NCI-H2196 treated with DMSO at 0.1 percent for 48 hours (cell line): Measurements from ENCODE around the gene OXNAD1.

Source experiments
- DNase-seq: peaks from one replicate; lab custom pipeline; 2025; ENCODE audit not compliant: unreplicated experiment; lab: John Stamatoyannopoulos, UW

OXNAD1 gene

GRCh38 chr3:16277471-16277870 is 12.5 kb downstream of the OXNAD1 start:
- no peak for DNase-seq

- DNase-seq = no peak
Measured at GRCh38 chr3:16279010-16279801, 14.2 kb downstream of the OXNAD1 start.

- no peak for DNase-seq
Measured at GRCh38 chr3:16280671-16281070, 15.7 kb downstream of the OXNAD1 start.

- DNase-seq = no peak
Measured at GRCh38 chr3:16284633-16285032, 19.6 kb downstream of the OXNAD1 start.

GRCh38 chr3:16286161-16286560 is 21.1 kb downstream of the OXNAD1 start:
- no peak for DNase-seq

- DNase-seq = no peak
Measured at GRCh38 chr3:16286751-16287543, 21.9 kb downstream of the OXNAD1 start.

- DNase-seq = no peak
Measured at GRCh38 chr3:16288664-16289063, 23.7 kb downstream of the OXNAD1 start.

- no peak for DNase-seq
Measured at GRCh38 chr3:16289144-16289889, 24.3 kb downstream of the OXNAD1 start.

GRCh38 chr3:16290007-16290826 is 25.2 kb downstream of the OXNAD1 start:
- DNase-seq = no peak

- DNase-seq = no peak
Measured at GRCh38 chr3:16290827-16291196, 25.8 kb downstream of the OXNAD1 start.

- no peak for DNase-seq
Measured at GRCh38 chr3:16294844-16295243, 29.8 kb downstream of the OXNAD1 start.

GRCh38 chr3:16295298-16295890 is 30.4 kb downstream of the OXNAD1 start:
- no peak for DNase-seq

GRCh38 chr3:16297997-16298885 is 33.2 kb downstream of the OXNAD1 start:
- DNase-seq = no peak

- no peak for DNase-seq
Measured at GRCh38 chr3:16298891-16299290, 33.9 kb downstream of the OXNAD1 start.

GRCh38 chr3:16299746-16300145 is 34.7 kb downstream of the OXNAD1 start:
- DNase-seq = no peak

GRCh38 chr3:16300307-16300706 is 35.3 kb downstream of the OXNAD1 start:
- no peak for DNase-seq

- DNase-seq = no peak
Measured at GRCh38 chr3:16300881-16301359, 35.9 kb downstream of the OXNAD1 start.

GRCh38 chr3:16301507-16301906 is 36.5 kb downstream of the OXNAD1 start:
- no peak for DNase-seq

- DNase-seq = no peak
Measured at GRCh38 chr3:16302082-16302631, 37.1 kb downstream of the OXNAD1 start.
